HepG2 (cell line): ENCODE data around the gene TGM4.

ENCODE experiments used
- CEBPB ChIP-seq: IDR thresholded peaks from 2 replicates; pipeline ENCODE4 v1.6.1; 2011; ENCODE audit warnings: low read depth, low read length, improper control_type of control experiment, borderline replicate concordance
- CTCF ChIP-seq: sonication (generic); formaldehyde crosslinking; IDR thresholded peaks from 2 replicates; pipeline ENCODE4 v1.5.0; 2020; ENCODE audit warnings: mild to moderate bottlenecking, missing genetic modification reagents, moderate library complexity

- TF ChIP-seq CTCF (no peak), CEBPB (no peak)
Measured at GRCh38 chr3:44952689-44953088, 78.3 kb downstream of the TGM4 start.
